ENCODE data around the gene SLC32A1. TPM values are rescaled to one million over a fixed set of nuclear protein-coding genes. Genes with fewer than 3 reads are reported as not detected.

SLC32A1 gene
- total RNA-seq, 1 experiment from 2014 or later: not detected

DNA sequence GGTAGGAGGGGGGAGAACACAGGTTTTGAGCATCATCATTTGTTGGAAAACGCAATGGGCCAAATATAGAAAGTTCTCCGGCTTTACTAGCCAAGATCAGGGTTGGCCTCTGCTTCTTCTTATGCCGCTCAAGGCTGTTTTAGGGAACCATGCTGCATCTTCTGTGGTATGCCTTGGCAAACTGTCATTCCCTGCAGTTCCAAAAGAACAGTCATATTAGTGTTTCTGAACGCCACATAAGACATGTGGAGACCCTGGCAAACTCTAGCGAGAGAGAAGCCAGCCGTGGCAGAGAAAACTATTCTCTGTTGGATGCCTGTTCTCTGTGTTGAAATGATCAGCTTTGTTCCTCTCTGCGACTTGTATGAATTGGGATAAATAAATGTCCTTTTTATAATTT lies 34.8 kb downstream of the SLC32A1 start:
- peaks cover 2% of the 10 kb centered on the region; the same call in 1 of the 2 replicates for H3K79me2 ChIP-seq (ENCODE audit: insufficient read depth, low read length)
- TF ChIP-seq CBX3 (IDR thresholded peaks at IDR 0.05; ENCODE audit: low read depth) (no peak), POLR2AphosphoS5 (IDR thresholded peaks at IDR 0.05; ENCODE audit: low read depth, low read length) (no peak), SP1 (IDR thresholded peaks at IDR 0.05; ENCODE audit: low read depth) (no peak), EZH2phosphoT487 (IDR thresholded peaks at IDR 0.05; ENCODE audit: borderline replicate concordance) (no peak), JUND (IDR thresholded peaks at IDR 0.05) (no peak), EZH2 (IDR thresholded peaks at IDR 0.05) (no peak), ZFX (IDR thresholded peaks at IDR 0.05) (no peak), ELF1 (IDR thresholded peaks at IDR 0.05; ENCODE audit: borderline replicate concordance, low read depth) (no peak), CTCF (IDR thresholded peaks at IDR 0.05 in 2 of 3, conservative IDR thresholded peaks at IDR 0.05 in 1 of 3; ENCODE audit: borderline replicate concordance in 1 of 3, insufficient read depth in 1 of 3, low read depth in 2 of 3, low read length in 2 of 3) (no peak), CEBPB (IDR thresholded peaks at IDR 0.05; ENCODE audit: low read depth) (no peak), MAX (IDR thresholded peaks at IDR 0.05) (no peak), ZNF274 (IDR thresholded peaks at IDR 0.05; ENCODE audit: low read depth, low read length) (no peak)
- no peaks in the 10 kb centered on the region for H3K9me2 ChIP-seq (ENCODE audit: insufficient read depth)
- DNase-seq (ENCODE audit: low read depth, low spot score): no peak
- no peak overlapping the region for H2AFZ ChIP-seq (ENCODE audit: low read depth, low read length, poor library complexity, severe bottlenecking)
- no peak overlapping the region for H3K9ac ChIP-seq (ENCODE audit: low read length)
- no peaks in the 10 kb centered on the region for H3K9me3 ChIP-seq (ENCODE audit: control insufficient read depth in 1 of 2, insufficient read depth in 1 of 2, low read depth in 1 of 2, low read length in 2 of 2)
- no TSS peak for BruUV-seq (replicated peaks)
- H3K36me3 ChIP-seq (ENCODE audit: control insufficient read depth in 1 of 2, insufficient read depth in 2 of 2, low read length in 2 of 2): peaks cover 33 to 53% of the 10 kb centered on the region in 2 experiments; a peak in 3 of 4 replicates
- no peaks in the 10 kb centered on the region for H3K27me3 ChIP-seq (ENCODE audit: insufficient read depth, low read length)
- intact Hi-C loops (cut with micrococcal nuclease): no loop called here
- ChIA-PET POLR2A (no interaction called here), CTCF (no interaction called here), RAD21 (ENCODE audit: low non-redundant PET in 1 of 2, low total read pairs in 2 of 2, uncharacterized antibody in 2 of 2, unreplicated experiment in 2 of 2) (no interaction called here)
- no peaks in the 10 kb centered on the region for H4K20me1 ChIP-seq (ENCODE audit: insufficient read depth)
- H3K4me2 ChIP-seq (ENCODE audit: low read length): no peak overlapping the region
- no peak overlapping the region for H3K27ac ChIP-seq (ENCODE audit: low read depth, low read length)
- H3K4me3 ChIP-seq (replicated peaks in 1 of 2; ENCODE audit: low read depth in 1 of 2, low read length in 2 of 2): no peak overlapping the region
- peaks cover 21 to 39% of the 10 kb centered on the region in 2 experiments for H3K4me1 ChIP-seq (ENCODE audit: control insufficient read depth in 1 of 2, insufficient read depth in 2 of 2, low read length in 2 of 2)
- ATAC-seq: no peak
